HuH-7.5 (cell line): ENCODE results near the gene SEMA4D.

Experiments used
- DNase-seq: peaks from one replicate; pipeline ENCODE4 v3.0.0; 2011; ENCODE audit warnings: low spot score

The SEMA4D gene

DNA sequence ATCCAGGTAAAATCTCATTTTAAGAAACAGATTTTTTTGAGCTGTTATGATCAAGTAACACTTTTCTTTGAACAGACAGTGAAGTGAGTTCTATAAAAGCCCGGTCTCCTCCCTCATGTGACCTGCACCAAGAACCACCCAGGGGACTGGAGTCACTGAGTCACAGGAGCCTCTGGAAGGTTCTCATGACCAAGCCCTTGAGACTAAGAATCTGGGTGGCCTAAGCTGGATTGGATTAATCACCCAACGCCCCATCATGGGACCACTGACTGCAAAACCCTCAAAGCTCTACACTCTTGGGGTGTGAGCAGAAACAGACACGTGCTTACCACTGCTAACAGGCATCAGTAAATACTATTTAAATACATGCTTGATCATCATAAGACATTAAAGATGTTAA, 131.2 kb downstream of the SEMA4D start:
- DNase-seq, result no peak

GRCh38 chr9:89365532-89365912, 132.4 kb downstream of the SEMA4D start:
- no peak for DNase-seq

GRCh38 chr9:89364666-89365531, 133.0 kb downstream of the SEMA4D start:
- DNase-seq, result no peak

GRCh38 chr9:89363921-89364665, 133.8 kb downstream of the SEMA4D start:
- no peak for DNase-seq

DNA sequence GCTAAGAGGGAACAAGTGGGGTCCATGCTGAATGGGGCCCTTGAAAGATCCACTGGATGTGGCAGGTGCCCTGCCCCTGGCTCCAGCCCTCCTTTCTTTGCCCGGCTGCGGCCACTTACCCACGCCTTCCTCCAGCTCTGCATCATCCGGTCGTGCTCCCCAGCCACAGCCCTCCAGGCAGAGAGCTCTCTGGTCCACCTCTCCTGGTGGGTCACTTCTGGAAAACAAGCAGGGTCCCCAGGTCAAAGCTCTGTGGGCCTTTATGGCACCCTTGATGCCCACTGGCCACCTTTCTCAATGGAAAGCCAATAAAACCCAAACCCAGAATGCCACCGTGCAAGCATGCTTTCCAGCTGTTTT, 134.6 kb downstream of the SEMA4D start:
- DNase-seq, result no peak

DNA sequence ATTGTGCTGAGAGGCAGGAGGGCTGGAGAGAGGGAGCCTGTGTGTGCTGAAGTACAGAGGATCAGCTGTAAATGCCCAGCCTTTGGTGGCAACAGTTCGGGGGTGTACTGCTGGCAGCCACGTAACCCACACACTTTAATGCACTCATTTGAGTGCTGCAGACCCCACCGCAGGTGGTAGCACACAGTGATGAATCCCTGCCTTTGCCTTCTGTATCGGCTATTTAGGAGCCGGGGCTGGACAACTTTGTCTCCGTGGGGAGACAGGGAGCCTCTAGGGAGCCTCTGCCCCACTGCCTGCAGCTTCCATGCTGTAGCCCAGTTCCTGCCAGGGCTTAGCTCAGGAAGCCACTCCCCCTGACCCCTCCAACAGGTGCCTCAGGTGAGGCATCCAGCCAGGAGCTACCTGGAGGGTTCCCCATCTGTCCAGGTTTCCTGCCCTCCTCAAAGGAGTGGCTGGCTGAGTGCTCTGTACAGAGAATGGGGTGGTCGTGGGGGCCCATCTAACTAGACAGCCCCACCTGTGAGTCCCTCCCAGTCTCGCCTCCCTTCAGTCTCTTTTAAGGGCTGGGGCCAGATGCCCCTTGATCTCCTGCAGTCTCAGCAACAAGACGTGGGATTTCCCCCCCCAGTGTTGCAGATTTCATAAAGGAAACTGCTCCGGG, 135.1 kb downstream of the SEMA4D start:
- no peak for DNase-seq

DNA sequence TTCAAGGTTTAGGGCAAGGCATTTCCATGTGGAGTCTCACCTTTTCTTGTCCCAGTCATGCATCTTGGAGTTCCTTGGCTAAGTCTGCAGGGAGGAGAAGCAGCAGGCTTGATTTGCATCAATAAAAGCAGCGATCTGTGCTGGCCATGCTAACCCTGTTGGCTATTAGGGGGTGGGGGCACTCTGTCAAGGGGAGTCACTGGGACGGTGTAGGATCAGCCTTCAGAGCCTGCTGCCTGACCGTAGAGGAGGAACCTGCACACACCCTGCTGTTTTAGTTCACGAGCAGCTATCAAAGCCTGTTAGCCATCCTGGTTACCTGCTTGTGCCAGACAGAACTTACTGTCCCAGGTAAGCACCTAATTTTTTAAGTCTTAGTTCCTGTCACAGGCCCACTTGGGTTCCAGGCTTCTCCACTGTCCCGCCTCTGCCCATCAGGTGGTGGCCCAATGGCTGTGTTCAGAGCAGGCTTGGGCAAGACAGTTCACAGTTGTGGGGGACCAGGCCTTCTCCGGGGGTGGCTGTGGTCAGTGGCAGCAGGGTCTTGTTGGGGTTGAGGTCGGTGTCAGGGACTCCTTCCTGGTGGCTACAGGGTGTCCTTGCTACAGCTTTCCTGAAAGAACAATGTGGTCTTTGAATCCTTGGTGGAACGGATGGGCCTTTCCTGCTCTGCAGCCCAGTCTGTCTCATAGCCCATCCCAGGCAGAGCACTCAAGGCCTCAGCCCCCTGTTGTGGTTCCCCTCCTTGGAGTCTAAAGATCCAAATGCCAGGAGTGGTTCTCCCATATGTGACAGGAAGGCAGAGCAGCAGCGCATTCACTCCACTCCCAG, 135.9 kb downstream of the SEMA4D start:
- DNase-seq, result no peak

DNA sequence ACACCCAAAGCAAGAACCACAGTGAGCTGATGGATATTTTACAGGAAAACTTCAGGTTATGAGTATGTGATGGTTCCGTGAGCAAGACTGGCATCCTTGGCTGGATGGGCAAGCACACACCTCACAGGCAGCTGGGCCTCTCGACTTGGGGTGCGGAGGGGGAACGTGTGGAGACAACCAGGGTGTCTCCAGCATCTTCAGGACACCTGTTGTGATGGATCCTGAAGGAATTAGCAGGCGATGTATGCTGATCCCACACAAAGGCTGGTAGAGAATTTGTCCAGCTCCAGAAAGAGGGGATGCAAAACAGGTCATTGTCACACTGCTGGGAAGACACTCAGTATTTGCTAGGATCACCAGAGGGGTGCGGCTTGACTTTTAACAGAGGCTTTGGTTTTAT, 136.9 kb downstream of the SEMA4D start:
- no peak for DNase-seq

DNA sequence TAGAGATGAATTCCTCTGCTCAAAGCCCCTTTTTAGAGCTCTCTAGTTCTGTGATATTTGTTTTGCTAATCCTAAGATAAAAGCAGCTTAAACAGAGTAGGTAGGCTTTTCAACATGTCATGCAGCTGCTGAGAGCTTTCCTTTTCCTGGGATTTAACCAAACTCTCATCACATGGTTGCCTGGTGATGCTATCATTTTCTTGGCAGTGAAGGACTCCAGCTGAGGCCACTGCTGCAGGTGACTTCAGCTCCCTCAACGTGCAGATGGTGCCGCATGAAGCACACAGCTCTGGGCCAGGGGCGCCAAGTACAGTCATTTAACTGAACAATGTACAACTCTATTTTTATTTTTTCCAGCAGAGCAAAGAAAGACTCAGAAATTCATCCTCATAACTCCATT, 137.4 kb downstream of the SEMA4D start:
- DNase-seq, result no peak

DNA sequence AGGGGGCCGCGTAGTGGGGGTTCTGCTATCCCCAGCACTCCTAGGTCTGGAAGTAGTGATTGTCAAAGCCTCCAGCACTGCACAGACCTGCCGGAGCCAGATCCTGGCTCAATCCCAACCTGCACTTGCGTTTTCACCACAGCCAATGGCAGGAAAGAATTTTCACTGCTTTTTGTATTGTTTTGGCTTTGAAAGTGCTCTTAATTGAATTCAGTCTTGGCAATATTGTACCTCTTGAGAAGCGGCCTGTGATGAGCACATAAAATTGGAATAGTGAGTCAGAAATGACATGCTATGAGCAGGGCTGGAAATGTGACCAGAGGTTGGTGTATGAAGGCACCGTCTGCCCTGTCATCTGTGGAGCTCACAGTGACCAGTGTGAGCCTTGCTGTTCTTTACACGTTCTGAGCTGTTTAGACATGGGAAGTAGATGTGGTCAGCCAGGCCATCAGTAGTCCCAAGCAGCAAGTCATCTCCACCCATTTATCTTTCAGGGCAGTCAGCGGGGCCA, 138.1 kb downstream of the SEMA4D start:
- DNase-seq, result no peak

GRCh38 chr9:89358985-89359384, 138.9 kb downstream of the SEMA4D start:
- DNase-seq, result no peak

GRCh38 chr9:89358376-89358916, 139.5 kb downstream of the SEMA4D start:
- DNase-seq, result no peak

DNA sequence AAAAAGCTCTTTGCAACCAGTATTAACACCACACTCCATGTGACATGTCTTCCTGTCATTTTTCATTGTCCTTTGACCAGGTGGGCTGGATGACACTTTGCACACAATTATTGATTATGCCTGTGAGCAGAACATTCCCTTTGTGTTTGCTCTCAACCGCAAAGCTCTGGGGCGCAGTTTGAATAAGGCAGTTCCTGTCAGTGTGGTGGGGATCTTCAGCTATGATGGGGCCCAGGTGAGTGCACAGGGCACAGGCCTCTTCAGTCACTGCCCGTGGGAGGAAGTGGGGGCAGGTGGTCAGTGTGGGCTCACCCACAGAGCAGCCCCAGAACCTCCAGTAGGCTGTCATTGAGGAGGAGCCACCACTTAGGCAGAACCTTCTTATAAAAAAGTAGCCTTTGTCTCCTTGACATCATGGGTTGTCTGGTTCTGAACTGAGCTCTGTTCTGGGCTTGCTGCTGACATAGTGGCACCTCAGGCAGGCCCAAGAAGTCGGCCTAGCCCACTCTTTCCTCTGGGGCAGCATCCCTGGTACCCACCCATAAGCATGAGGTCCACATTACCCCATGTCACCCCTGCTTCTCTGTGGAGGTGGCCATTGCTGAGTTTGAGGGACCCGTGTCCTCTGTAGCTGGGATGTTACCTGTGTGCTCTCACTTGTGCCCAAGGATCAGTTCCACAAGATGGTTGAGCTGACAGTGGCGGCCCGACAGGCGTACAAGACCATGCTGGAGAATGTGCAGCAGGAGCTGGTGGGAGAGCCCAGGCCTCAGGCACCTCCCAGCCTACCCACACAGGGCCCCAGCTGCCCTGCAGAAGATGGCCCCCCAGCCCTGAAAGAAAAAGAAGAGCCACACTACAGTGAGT, 140.3 kb downstream of the SEMA4D start:
- no peak for DNase-seq

DNA sequence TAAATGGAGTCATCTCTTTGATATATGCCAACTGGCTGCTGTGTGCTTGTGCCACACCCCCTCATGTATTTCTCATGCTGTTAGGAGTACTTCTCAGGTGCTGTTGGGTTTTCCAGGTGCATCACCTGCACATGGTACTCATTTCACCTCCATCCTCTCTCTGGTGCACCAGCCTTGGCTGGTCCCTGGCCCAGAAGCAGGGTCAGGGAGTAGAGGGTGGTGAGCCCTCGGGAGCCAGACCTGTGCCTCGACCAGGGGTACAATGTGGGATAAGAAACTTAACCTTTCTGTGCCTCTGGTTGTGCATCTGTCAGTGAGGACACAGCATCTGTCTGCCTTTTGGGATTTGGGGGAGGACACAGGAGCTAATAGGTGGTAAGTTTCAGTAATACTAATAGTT, 141.1 kb downstream of the SEMA4D start:
- no peak for DNase-seq

DNA sequence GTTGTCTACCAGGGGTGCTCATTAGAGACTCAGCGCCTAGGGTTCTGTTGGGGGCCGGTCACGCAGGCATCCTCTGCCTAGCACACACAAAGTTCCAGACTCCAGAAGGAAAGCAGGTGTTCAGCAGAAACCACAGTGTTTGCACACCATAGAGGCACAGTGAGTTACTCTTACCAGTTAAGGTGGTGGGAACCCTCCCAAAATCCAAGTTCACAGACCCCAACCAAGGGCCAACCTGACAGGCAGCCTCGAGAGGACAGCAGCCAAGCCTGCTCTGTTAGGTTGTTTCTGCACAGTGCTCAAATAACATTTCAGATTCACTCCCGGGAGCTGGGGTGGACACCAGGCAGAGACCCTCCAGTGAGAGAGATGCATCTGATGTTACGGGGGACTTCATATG, 143.4 kb downstream of the SEMA4D start:
- DNase-seq, result no peak

GRCh38 chr9:89353989-89354388, 143.9 kb downstream of the SEMA4D start:
- DNase-seq, result no peak

GRCh38 chr9:89352874-89353649, 144.9 kb downstream of the SEMA4D start:
- no peak for DNase-seq

GRCh38 chr9:89352451-89352850, 145.5 kb downstream of the SEMA4D start:
- DNase-seq, result no peak

DNA sequence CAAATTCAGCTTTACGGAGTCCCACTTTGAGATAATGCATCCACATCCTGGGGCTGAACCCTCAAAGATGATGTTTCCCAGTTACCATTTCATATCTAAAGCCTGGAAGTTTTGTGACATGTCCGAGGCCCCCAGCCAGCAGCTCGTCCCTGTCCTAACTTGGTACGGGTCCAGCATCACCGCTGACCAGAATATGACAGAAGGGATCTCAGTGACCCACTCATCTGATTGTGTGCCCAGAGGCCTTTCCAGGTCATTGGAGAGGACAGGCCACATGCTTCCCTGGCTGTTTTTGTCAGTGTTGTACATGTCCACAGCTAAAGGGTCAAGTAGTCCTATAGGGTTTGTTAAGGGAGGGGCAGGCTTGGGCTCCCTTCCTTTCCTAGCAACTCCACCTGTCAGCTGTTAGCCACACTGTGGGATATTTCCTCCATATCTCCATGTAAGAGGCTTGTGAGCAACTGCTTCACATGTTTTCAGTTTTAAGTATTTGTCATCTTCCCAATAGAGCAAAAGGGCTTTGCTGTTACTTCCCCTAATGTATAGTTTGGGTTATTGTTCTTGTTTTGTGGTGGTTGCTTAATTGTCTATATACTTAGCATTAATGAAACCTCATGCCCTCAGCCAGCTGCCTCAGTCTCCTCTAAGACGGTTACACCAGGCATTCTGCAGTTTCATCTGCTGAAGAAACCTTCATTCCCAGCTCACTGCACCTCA, 146.2 kb downstream of the SEMA4D start:
- DNase-seq, result no peak
